Vagina (tissue), 2 donors: ENCODE measurements around the gene ERCC6L.

Experiments used
- CTCF ChIP-seq, 3 experiments: fragments of 450-650 bp in 2 of 3; fragments of 200-600 bp in 1 of 3; sonication (generic) in 1 of 3; IDR thresholded peaks; one replicate each; pipeline ENCODE4 v1.5.1; 2017 to 2019; ENCODE audit warnings: antibody characterized with exemption in 3 of 3, mild to moderate bottlenecking in 2 of 3, moderate library complexity in 2 of 3
- POLR2A ChIP-seq, 2 donors: fragments of 450-650 bp; IDR thresholded peaks; one replicate each; pipeline ENCODE4 v1.6.1; 2017; ENCODE audit warnings: antibody characterized with exemption in 2 of 2, mild to moderate bottlenecking in 2 of 2, moderate library complexity in 2 of 2
- POLR2AphosphoS5 ChIP-seq, 2 donors: sonication (generic); formaldehyde crosslinking; IDR thresholded peaks; one replicate each; pipeline ENCODE4 v1.9.0; 2017; ENCODE audit warnings: antibody characterized with exemption in 2 of 2, mild to moderate bottlenecking in 2 of 2, low read depth in 1 of 2; ENCODE audit not compliant: insufficient read depth in 1 of 2

GRCh38 chrX:72165551-72165950 is 73.3 kb downstream of the ERCC6L start:
- no peak for TF ChIP-seq CTCF (IDR thresholded peaks at IDR 0.05)
- no peak for TF ChIP-seq POLR2A (IDR thresholded peaks at IDR 0.05)
- no peak for TF ChIP-seq POLR2AphosphoS5 (IDR thresholded peaks at IDR 0.05; ENCODE audit: insufficient read depth in 1 of 2, low read depth in 1 of 2)
